HT1080 (cell line): ENCODE data around the gene FSTL4. TPM values are rescaled to one million over a fixed set of nuclear protein-coding genes. Genes with fewer than 3 reads are reported as not detected.

Source experiments
- DNase-seq: peaks from one replicate; pipeline ENCODE4 v3.0.0-alpha.2; 2015; ENCODE audit warnings: low read depth
- total RNA-seq: library from RNA; depleted of rRNA; stranded (reverse); fragments of >200 nt; shearing (Covaris generic); gene quantifications from 2 replicates; pipeline ENCODE4 v1.2.3, GENCODE V29; 2014

Gene FSTL4
- total RNA-seq, 1 experiment from 2014 or later: 0.47 TPM

DNA sequence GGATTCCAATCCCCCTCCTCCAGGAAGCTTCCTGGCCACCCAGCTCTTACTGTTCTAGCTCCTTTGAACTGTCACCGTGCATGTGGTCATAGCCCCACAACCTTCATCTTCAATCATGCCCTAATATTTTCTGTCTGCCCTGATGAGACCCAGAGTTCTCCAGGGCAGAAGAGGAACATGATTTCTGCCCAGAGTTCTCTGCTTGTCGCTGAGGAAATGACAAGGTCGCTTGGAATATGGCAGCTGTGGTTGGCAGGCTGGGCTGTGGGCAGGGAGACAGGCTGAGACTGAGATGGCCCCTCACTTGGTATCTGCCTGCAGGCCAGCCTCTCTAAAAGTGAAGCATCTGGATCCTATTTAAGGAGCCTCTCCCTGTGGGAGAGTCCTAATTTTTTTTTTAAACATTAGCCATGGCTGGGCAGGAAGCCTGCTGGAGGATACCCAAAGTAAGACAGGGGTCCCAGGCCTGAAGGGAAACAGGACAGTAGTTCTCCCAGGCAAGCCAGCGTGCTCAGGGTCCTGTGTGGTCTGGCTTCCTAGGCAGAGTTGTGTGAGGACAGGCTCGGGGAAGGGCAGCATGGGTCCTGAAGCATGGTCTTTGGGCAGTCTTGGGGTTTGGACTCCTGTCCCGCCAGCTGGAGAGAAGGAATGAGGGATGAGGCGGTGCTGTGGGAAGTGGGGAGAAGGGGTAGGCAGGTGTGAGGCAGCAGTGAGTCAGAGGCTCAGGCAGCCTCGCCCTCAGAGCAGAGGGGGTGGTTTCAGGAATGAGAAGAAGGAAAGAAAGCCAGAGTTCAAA, 242.1 kb downstream of the FSTL4 start:
- peak; percentile 41 for DNase-seq

DNA sequence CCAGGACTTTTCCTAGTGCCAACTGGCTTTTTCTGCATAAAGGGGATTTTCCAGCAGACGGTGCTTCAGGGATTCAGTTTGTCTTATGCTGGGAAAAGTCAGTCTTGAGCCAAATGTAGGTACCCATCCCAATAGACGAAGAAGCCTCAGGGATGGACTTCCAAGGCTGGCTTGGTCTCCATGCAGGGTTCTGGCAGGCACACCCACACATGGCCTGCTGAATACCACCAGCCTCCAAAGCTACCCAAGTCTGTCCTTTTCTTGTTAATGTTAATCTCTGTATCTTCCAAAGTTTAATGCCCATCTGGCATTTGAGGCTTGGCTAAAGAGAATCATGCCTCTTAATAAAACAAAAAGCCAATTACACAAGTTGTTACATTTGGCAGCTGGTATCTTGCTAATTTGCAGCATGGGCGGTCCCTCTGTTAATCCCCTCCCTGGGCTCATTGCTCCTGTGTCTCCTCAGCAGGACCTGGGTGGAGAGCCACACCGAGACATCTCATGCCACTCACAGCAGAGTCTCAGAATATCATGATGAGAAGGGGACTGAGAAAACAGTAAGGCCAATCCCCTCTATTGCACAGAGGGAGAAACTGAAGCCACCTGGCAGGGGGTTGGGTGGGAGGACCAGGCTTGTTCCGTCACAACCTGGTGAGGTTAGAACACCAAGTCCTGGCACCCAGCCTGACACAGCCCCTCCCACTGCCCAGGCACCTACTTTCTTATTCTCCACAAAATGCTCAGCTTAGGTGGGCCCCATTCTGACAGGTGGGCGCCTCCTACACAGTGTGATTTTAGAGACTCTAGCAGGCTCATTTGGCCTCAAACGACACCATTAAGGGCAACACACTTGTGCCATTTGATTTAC, 243.2 kb downstream of the FSTL4 start:
- no peak for DNase-seq

DNA sequence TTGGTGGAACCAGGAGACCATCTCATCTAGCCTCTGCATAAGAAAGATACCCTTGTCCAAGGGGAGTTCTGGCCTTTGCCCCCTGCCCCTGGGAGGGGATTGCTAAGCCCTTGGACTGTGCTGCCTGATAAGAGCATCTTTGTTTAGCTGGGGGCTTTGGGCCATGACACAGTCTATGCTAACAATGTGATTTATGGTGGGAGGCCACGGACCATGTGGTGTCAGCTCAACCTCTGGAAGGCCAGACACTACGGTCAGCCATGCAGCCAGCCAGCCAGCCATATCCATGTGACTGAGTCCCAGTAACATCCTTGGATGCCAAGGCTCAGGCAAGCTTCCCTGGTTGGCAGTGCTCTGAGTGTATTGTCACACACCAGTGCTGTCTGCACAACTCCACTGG, 244.4 kb downstream of the FSTL4 start:
- DNase-seq: no peak

DNA sequence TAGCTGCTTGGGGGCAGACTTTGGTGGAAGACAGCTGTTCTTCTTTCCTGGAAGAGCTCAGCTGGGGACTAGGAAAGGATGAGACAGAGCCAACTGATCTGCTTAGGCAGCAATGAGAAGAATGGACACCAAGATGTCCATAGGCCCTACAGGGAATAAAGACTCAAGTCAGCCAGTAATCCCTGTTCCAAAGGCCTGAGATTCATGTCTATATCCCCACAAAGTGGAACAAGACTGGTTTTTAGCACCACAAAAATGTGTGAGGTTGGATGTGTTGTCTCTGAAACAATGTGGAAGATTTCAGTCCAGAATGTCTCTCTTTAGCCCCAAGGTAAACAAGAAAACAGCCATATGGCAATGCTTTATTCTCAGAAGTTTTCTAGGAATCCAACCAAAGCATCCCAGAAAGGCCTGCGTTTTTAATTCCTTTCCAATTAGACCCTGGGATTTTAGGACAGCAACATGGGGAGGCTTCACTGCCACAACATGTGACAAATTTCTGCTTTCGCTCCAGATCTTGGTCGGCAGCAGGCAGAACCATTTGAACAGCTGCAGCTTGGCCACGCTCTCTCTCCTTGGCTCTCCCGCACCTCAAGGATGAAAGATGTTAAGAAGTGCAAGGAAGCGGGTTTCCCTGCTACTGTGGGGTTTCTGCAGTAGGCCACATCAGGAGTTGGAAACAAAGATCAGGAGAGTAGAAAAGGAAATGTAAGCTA, 245.1 kb downstream of the FSTL4 start:
- DNase-seq: no peak

- no peak for DNase-seq
These were observed 245.9 kb downstream of the FSTL4 start for GRCh38 chr5:133366438-133366837.

DNA sequence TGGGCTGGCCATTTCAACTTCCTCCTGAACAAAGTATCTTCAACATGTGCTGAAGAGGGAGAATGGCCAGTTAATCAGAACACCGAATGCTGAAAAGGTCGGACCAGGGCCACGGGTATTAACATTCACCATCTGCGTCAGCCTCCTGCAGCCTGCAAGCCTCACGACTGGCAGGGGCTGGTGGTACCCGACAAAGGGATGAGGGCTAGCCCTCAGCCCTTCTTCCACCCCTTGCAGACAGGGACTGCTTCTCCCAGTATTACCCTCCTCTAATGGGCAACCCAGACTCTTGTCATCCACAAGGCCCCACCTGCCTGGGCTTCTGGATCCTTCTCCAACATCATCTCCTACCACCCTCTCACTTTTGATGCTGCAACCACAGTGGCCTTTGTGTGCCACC, 246.6 kb downstream of the FSTL4 start:
- DNase-seq: no peak

GRCh38 chr5:133364936-133365707, 247.2 kb downstream of the FSTL4 start:
- no peak for DNase-seq

DNA sequence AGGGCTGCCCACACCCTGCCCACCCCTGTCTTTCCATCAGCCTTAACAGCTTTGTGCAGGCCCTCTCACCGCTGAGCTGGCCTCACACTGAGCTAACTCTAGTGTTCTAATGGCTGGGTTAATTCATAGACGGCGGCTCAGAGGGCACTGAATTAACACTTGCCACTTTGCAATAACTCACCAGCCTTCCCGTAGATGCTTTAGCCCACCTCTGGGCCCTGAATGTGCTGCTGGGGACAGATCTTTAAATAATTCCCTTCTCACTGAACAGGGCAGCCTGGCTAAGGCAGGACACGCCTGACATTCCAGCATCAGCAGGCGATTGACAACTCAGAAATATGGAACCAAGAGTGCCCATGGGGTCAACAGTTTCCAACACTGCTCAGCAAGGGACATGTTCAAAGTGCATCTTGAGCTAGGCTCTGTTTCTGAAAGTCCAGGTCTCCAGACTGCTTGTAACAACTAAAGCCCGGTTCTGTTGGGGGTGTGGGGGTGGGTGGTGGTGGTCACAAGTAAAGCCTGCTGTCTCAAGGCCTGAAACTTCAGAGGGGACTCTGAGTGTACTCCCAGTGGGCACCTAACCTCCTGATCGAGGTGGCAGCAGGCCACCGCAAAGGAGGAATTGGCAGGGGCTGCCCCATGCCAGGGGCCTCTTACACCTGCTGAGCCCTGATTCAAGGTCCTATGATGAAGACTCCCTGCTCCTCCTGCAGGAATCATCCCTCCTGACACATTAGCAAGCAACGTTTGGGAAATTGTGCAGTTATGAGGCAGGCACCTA, 248.3 kb downstream of the FSTL4 start:
- no peak for DNase-seq

GRCh38 chr5:133362438-133362837, 249.9 kb downstream of the FSTL4 start:
- DNase-seq: no peak

GRCh38 chr5:133361922-133362321, 250.4 kb downstream of the FSTL4 start:
- no peak for DNase-seq

GRCh38 chr5:133360693-133361472, 251.5 kb downstream of the FSTL4 start:
- DNase-seq: no peak

DNA sequence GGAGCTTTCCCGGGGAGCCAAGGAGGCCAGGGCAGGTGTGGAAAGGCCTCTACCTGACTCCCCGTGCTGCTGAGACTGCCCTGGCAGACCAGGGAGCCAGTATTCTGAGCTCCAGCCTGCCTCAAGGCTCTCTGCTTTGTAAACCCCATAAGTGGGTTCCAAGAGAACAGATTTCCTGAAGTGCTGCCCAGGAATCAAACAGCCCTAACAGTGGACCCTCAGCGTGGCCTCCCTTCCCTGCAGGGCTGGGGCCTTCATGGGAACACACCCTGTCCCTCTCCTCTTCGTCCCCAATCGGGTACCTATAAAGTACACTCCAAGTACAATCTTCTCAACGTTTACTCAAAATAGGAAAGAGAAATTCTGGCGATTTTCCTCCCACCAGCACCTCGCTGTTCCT, 252.5 kb downstream of the FSTL4 start:
- no peak for DNase-seq

- DNase-seq: no peak
These were observed 254.1 kb downstream of the FSTL4 start for GRCh38 chr5:133358271-133358670.

- DNase-seq: no peak
These were observed 254.6 kb downstream of the FSTL4 start for GRCh38 chr5:133357758-133358157.

GRCh38 chr5:133356984-133357421, 255.3 kb downstream of the FSTL4 start:
- DNase-seq: no peak

- DNase-seq: no peak
These were observed 255.9 kb downstream of the FSTL4 start for GRCh38 chr5:133356396-133356983.

- DNase-seq: no peak
These were observed 257.8 kb downstream of the FSTL4 start for GRCh38 chr5:133354323-133355185.

DNA sequence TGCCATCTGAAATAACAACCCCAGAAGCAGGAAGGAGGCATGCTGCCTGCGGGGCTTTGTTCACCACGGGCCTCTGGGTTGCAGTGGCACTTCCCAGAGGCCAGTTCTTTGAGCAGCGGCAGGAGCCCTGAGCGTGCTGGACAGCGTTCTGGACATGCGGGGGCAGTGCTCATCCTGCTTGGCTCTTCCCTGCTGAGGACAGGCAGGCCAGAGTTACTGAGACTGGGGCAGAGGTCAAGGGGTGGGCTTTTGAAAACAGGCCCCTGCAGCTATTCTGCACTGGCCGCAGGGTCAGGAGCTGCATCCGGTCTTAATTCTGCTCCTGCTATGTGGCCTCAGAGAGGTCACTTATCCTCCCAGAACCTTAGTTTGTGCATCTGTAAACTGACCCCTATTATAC, 258.6 kb downstream of the FSTL4 start:
- no peak for DNase-seq
